NCI-H82 treated with DMSO at 0.1 percent for 48 hours (cell line): Measurements from ENCODE around the gene SLC22A14.
"Not testable (repeated sequence)": the region's sequence is repeated elsewhere in the genome, so short reads cannot be mapped to it uniquely, and the experiment has no call there.

Experiments used
- DNase-seq: peaks from one replicate; lab custom pipeline; 2025; ENCODE audit not compliant: unreplicated experiment; lab: John Stamatoyannopoulos, UW

SLC22A14 gene, protein sequence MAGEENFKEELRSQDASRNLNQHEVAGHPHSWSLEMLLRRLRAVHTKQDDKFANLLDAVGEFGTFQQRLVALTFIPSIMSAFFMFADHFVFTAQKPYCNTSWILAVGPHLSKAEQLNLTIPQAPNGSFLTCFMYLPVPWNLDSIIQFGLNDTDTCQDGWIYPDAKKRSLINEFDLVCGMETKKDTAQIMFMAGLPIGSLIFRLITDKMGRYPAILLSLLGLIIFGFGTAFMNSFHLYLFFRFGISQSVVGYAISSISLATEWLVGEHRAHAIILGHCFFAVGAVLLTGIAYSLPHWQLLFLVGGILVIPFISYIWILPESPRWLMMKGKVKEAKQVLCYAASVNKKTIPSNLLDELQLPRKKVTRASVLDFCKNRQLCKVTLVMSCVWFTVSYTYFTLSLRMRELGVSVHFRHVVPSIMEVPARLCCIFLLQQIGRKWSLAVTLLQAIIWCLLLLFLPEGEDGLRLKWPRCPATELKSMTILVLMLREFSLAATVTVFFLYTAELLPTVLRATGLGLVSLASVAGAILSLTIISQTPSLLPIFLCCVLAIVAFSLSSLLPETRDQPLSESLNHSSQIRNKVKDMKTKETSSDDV

GRCh38 chr3:38281895-38282686, at the start of gene SLC22A14:
Gene SLC22A14 (plus strand): TSS chr3:38282294. CDS start chr3:38306027, 23,733 bp downstream.
- no peak for DNase-seq

- DNase-seq = no peak
Measured at GRCh38 chr3:38232701-38233100, 49.4 kb upstream of the SLC22A14 start.

GRCh38 chr3:38235466-38235865, 46.6 kb upstream of the SLC22A14 start:
- no peak for DNase-seq

DNA sequence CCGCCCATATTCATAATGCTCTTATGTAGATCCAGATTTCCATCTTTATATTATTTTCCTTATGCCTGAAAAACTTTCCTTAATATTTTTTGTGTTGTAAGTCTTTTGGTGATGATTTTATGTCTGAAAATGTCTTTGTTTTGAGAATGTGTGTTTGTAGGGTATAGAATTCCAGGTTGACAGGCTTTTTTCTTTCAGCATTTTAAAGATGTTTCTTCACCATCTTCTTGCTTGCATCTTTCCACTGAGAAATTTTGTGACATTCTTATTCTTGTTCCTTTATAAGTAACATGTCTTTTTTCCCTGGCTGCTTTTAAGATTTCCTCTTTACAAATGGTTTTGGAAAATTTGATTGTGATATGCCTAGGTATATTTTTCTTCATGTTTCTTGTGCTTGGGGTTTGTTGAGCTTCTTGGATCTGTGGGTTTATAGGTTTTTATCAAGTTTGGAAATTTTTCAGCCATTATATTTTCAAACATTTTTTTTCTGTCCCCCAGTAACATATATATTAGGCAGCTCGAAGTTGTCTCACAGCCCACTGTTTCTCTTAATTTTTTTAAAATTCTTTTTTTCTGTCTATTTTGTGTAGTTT, 43.6 kb upstream of the SLC22A14 start:
- no peak for DNase-seq

DNA sequence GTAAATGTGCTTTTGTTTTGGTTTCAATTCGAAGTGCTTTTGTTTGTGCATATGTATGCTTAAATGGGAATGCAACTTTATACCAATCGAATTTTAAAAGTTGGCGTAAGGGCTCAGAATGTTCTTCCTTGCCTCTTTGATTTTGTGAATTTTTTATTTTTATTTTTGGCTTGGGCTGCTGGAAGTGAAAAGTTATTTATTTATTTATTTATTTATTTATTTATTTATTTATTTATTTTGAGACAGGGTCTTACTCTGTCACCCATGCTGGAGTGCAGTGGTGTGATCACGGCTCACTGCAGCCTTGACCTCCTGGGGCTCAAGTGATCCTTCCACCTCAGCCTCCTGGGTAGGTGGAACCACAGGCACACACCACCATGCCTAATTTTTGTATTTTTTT, 39.3 kb upstream of the SLC22A14 start:
- DNase-seq = not testable (repeated sequence)

- no peak for DNase-seq
Measured at GRCh38 chr3:38245930-38246329, 36.2 kb upstream of the SLC22A14 start.

DNA sequence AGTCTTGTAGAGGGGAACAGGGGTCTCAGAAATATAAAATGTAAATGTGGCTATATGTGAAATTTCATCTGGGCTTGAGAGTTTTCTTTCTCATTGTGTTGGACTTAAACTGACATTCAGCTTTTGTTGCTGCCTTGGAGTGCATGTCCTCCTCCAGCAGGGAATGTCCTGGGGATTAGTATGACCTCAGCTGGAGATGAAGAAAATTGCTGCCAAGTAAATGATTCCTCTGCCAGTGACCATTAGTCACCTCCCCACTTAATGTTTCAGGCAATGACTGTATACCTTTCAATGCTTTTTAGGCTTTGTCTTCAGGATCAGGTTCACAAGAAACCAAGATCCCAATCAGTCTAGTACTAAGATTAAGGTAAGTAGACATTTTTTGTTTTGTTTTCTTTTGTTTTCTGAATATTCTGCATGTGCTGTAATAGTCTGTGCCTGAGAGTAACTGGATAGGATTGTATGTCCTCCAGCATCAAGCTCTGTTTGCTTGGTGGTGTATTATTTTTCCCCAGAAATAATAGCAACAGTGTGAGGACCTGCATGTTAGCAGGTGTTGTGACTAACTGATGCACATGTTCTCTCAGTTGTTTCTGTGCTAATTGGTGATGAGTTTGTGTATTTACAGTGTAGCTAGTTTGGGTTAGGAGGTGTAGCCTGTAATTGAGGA, 34.6 kb upstream of the SLC22A14 start:
- no peak for DNase-seq

DNA sequence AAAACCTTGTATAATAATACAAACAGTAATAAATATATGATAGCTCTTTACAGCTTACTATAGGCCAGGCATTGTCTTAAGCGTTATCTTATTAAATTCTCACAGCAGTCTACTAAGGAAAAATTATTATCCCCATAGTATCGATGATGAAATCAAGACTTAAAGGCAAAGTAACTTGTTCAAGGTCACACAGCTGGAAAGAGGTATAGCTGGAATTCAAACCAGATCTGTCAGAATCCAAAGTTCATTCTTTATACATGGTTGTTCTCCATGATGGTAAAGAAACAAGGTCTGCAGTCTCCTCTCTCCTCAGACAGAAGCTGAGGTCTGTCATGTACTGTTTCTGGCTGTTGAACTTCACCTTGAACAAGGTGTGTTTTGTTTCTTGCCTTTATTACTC, 31.9 kb upstream of the SLC22A14 start:
- DNase-seq = no peak

GRCh38 chr3:38251197-38251596, 30.9 kb upstream of the SLC22A14 start:
- DNase-seq = no peak

GRCh38 chr3:38253704-38254103, 28.4 kb upstream of the SLC22A14 start:
- no peak for DNase-seq

DNA sequence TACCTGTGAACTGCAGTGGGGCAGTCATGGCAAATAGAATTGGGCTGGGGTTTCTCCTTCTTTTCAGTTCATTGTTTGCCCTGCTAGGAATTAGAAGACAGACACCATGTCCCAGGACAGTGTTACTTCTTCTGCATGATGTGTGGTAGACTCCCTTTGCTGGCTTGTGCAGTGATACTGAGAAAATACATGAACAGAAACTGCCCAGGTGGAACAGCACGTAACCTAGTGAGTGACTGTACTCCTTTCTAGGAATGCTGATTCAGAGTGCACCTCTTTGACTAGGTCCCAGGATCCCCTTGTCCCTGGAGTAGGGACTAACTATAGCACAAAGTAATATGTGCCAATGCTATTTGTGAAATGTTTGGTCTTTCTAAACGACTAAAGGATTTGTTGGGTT, 27.2 kb upstream of the SLC22A14 start:
- no peak for DNase-seq

- no peak for DNase-seq
Measured at GRCh38 chr3:38255627-38256026, 26.5 kb upstream of the SLC22A14 start.

GRCh38 chr3:38257583-38257982, 24.5 kb upstream of the SLC22A14 start:
- no peak for DNase-seq

GRCh38 chr3:38260474-38260873, 21.6 kb upstream of the SLC22A14 start:
- peak; percentile 73 for DNase-seq

DNA sequence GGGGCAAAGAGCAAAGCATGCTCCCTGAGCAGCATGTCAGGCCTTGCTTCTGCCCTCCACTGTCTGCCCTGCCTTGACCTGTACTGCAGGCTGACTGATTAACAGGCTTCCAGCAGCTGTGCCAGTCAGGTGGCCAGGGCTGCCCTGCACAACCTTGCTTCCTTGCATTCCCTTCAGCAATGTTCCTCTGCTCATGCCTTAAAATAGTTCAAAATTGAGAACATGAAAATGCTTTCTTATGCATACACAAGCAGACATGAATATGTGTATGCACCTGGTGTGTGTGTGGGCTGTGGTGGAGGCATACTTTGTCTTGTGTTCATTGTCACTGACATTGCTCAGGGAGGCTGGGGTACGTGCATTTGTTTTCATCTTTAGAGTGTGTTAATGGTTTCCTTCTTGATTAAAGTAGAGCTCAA, 17.7 kb upstream of the SLC22A14 start:
- DNase-seq = no peak

DNA sequence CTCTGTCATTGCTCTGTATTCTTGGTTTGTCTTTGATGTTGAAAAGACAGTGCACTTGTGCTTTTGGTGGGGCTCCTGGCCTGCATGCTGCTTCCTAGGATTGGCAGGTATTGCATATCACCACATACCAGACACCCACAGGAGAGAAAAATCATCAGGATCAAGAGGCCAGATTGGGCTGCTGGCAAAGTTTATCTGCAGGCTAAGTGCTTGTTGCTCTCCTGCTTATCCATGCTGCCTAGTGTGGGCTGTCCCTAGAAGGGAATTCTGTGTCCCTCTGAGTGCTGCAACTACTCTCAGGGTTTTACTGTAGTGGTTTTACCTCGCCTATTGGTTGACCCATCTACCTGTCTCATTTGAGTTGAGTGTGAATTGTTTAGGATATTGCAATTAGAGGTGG, 17.3 kb upstream of the SLC22A14 start:
- DNase-seq = no peak

DNA sequence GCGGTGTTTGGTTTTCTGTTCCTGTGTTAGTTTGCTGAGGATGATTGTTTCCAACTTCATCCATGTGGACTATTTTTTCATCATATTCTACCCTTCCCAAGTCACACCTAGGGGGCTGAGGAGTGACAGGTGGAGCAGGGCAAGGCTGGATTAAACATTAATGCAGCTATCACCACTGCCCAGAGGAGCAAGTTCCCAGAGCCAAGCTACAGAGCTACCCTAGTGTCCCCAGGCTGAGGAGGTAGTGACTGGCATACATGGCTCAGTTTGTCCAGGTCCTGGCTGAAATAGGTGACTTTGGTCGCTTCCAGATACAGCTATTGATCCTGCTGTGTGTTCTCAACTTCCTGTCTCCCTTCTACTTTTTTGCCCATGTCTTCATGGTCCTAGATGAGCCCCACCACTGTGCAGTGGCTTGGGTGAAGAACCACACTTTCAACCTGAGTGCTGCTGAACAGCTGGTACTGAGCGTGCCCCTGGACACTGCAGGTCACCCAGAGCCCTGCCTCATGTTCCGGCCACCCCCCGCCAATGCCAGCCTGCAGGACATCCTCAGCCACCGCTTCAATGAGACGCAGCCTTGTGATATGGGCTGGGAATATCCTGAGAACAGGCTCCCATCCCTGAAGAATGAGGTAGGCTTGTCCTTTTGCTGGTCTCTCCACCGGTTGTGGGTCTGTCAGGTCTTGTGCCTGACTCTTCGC, 16.3 kb upstream of the SLC22A14 start, which contains the start of gene SLC22A13:
SLC22A13 (plus strand) TSS at position 209 of the 704 bp plus-strand sequence; CDS start at position 258, 49 bp downstream.
- DNase-seq = no peak

- no peak for DNase-seq
Measured at GRCh38 chr3:38266810-38267209, 15.3 kb upstream of the SLC22A14 start.

GRCh38 chr3:38267662-38268061, 14.4 kb upstream of the SLC22A14 start:
- no peak for DNase-seq

DNA sequence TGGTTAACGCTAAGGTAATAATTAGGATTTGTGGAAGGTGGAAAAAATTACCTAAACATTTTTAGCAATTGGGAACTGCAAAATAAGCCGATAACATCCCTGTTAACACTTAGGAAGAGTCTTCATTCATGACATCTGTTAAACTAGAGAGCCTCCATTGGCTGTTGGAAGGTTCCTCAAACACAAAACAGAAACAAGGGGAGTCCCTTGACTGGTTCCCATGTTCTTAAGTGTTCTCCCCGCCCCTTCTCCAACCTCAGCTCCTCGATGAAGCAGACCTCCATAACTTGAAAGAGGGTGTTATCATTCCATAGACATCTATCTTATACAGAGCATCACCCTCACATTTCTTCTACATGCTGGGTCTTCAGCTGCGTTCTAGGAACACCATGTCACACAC, 14.0 kb upstream of the SLC22A14 start:
- no peak for DNase-seq
